CD14-positive monocyte (primary cell): Measurements from ENCODE around the gene NOX5. TPM values are rescaled to one million over a fixed set of nuclear protein-coding genes. Genes with fewer than 3 reads are reported as not detected.

ENCODE experiments used
- DNase-seq, 3 donors: peaks; one replicate each; pipeline ENCODE4 v3.0.0-alpha.2; 2011 to 2022
- H2AFZ ChIP-seq: 2 replicates; pipeline ENCODE4 v1.6.0; 2012; ENCODE audit warnings: mild to moderate bottlenecking, low read depth, low read length, inconsistent platforms; ENCODE audit not compliant: insufficient read depth, poor library complexity, severe bottlenecking
- H3K27ac ChIP-seq, 2 donors: 1 replicate in 1 of 2; 2 replicates in 1 of 2; pipeline ENCODE4 v1.5.1; 2012 to 2013; ENCODE audit warnings: low read length in 2 of 2, control low read depth in 1 of 2, inconsistent platforms in 1 of 2, low read depth in 1 of 2, mild to moderate bottlenecking in 1 of 2
- H3K27me3 ChIP-seq, 2 donors: one replicate each; pipeline versions ENCODE4 v1.6.0 to v1.6.1; 2011 to 2013; ENCODE audit warnings: low read length in 2 of 2; ENCODE audit not compliant: control insufficient read depth in 2 of 2, insufficient read depth in 2 of 2
- H3K36me3 ChIP-seq, 2 donors: replicated peaks in 1 of 2; 1 replicate in 1 of 2; 2 replicates in 1 of 2; pipeline versions ENCODE4 v1.5.1 to v1.6.1; 2012 to 2013; ENCODE audit warnings: low read length in 2 of 2, control low read depth in 1 of 2, inconsistent platforms in 1 of 2, mild to moderate bottlenecking in 1 of 2; ENCODE audit not compliant: insufficient read depth in 2 of 2, control insufficient read depth in 1 of 2
- H3K4me1 ChIP-seq, 2 donors: 1 replicate in 1 of 2; 2 replicates in 1 of 2; pipeline versions ENCODE4 v1.5.1 to v1.6.1; 2012 to 2013; ENCODE audit warnings: low read length in 2 of 2, control low read depth in 1 of 2, inconsistent platforms in 1 of 2, mild to moderate bottlenecking in 1 of 2, moderate library complexity in 1 of 2; ENCODE audit not compliant: insufficient read depth in 2 of 2, control insufficient read depth in 1 of 2
- H3K4me2 ChIP-seq: replicated peaks from 2 replicates; pipeline ENCODE3; 2012; ENCODE audit warnings: low read length, moderate library complexity, mild to moderate bottlenecking; ENCODE audit not compliant: poor library complexity, severe bottlenecking; ENCODE audit errors: extremely low read depth
- H3K4me3 ChIP-seq, 3 experiments: fragments of 200-600 bp in 1 of 3; sonication (generic) in 1 of 3; replicated peaks in 1 of 3; 1 replicate in 2 of 3; 2 replicates in 1 of 3; pipeline ENCODE4 v1.5.1; 2011 to 2013; ENCODE audit warnings: low read length in 3 of 3, mild to moderate bottlenecking in 3 of 3, control low read depth in 2 of 3, low read depth in 2 of 3, inconsistent platforms in 1 of 3, moderate library complexity in 1 of 3
- H3K79me2 ChIP-seq: 2 replicates; pipeline ENCODE4 v1.6.0; 2012; ENCODE audit warnings: mild to moderate bottlenecking, control low read depth, inconsistent platforms, low read length, moderate library complexity; ENCODE audit not compliant: insufficient read depth
- H3K9ac ChIP-seq: 2 replicates; pipeline ENCODE4 v1.6.0; 2017; ENCODE audit warnings: low read length, mild to moderate bottlenecking; ENCODE audit not compliant: insufficient read depth, poor library complexity, severe bottlenecking
- H3K9me3 ChIP-seq, 2 donors: replicated peaks in 1 of 2; 1 replicate in 1 of 2; 2 replicates in 1 of 2; pipeline versions ENCODE4 v1.5.1 to v1.6.1; 2012 to 2013; ENCODE audit warnings: low read length in 2 of 2, control low read depth in 1 of 2; ENCODE audit not compliant: control insufficient read depth in 1 of 2, insufficient read depth in 1 of 2
- H4K20me1 ChIP-seq: 2 replicates; pipeline ENCODE4 v1.6.0; 2012; ENCODE audit warnings: mild to moderate bottlenecking, low read length, control low read depth, moderate library complexity; ENCODE audit not compliant: insufficient read depth
- H3K27ac Mint-ChIP-seq, 7 donors: one replicate each; pipeline ENCODE4 v1.8.0; 2020; ENCODE audit warnings: mild to moderate bottlenecking in 7 of 7, mixed read lengths in 7 of 7, moderate library complexity in 6 of 7, inconsistent platforms in 2 of 7
- H3K27me3 Mint-ChIP-seq, 3 donors: one replicate each; pipeline ENCODE4 v1.8.0; 2021 to 2022; ENCODE audit warnings: low read depth in 3 of 3, mild to moderate bottlenecking in 3 of 3, mixed read lengths in 3 of 3, moderate library complexity in 3 of 3, inconsistent platforms in 1 of 3
- H3K36me3 Mint-ChIP-seq, 2 donors: one replicate each; pipeline ENCODE4 v1.8.0; 2020; ENCODE audit warnings: mixed read lengths in 2 of 2, inconsistent platforms in 1 of 2, mild to moderate bottlenecking in 1 of 2
- H3K4me1 Mint-ChIP-seq: one replicate; pipeline ENCODE4 v1.8.0; 2020; ENCODE audit warnings: mild to moderate bottlenecking, mixed read lengths
- H3K4me3 Mint-ChIP-seq, 2 donors: one replicate each; pipeline ENCODE4 v1.8.0; 2020; ENCODE audit warnings: mild to moderate bottlenecking in 2 of 2, mixed read lengths in 2 of 2, moderate library complexity in 1 of 2
- H3K9me3 Mint-ChIP-seq, 7 donors: one replicate each; pipeline ENCODE4 v1.8.0; 2020 to 2022; ENCODE audit warnings: mixed read lengths in 7 of 7, mild to moderate bottlenecking in 6 of 7, moderate library complexity in 6 of 7, inconsistent platforms in 2 of 7
- WGBS: methylation state at CpG from one replicate; pipeline ENCODE4 v1.1.5; 2013; ENCODE audit warnings: missing lambda C conversion rate; ENCODE audit not compliant: insufficient coverage; 5-methylcytosine and 5-hydroxymethylcytosine counted together
- intact Hi-C, 2 donors: fragments of 100-400 bp; cut with micrococcal nuclease; formaldehyde crosslinking; loops; one replicate each; pipeline versions ENCODE4 v1.15.0 to v1.15.1; 2023
- polyA plus RNA-seq, 3 donors: library from polyadenylated mRNA; depleted of rRNA in 1 of 3; unstranded in 2 of 3; stranded (reverse) in 1 of 3; fragments of 300-500 nt in 2 of 3; fragments of >200 nt in 1 of 3; fragmentation: Illumina TruSeq in 2 of 3; gene quantifications; 1 replicate in 2 of 3; 2 replicates in 1 of 3; pipeline ENCODE4 v1.2.3, GENCODE V29; 2012 to 2021
- TF ChIP-seq, protein P1 (sequence below): fragments of 200-600 bp; IDR thresholded peaks from one replicate; pipeline ENCODE4 v1.8.0; 2022; ENCODE audit warnings: antibody characterized with exemption, mild to moderate bottlenecking

The NOX5 gene
- polyA plus RNA-seq, 3 donors, result not detected

DNA sequence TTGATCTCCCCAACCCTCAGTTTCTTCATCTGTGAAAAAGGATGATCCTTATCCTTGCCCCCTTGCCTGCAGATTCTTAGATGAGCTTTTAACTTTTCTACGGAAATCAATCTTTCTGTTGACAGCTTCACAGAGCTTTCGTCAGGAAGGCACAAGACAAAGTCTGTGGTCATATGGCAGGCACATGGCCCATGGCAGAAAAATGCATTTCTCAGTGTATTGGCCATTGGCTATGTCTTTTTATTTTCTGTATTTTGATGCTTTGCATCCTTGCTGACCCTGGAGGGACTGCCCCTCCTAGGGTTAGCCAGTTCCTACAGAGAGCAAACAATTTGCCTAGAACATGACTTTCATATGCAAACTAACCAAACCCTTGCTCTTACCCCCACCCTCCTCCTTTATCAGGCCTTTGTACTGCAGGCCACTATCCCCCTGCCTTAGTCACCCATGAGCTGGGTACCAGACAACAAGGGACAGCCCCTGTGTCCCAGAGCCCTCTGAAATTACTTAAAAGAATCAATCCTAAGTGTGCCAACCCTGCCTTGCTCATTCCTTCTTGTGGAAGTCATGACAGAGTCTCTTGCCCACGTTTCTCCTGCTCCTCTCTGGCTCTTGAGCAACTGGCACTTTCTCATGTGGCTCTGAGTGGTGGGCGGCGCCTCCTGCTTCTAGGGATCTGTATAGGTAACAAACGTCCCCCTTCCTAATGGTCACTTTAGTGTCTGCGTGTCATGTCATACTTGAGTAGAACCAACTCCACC is 24.1 kb upstream of the NOX5 start:
- H3K27me3 Mint-ChIP-seq, result peaks cover 0 to 2% (median 0%) of the 10 kb centered on the region in 3 donors
- WGBS, result 92% methylated on average over 6 of the region's 7 CpGs
- TF ChIP-seq, protein P1, sequence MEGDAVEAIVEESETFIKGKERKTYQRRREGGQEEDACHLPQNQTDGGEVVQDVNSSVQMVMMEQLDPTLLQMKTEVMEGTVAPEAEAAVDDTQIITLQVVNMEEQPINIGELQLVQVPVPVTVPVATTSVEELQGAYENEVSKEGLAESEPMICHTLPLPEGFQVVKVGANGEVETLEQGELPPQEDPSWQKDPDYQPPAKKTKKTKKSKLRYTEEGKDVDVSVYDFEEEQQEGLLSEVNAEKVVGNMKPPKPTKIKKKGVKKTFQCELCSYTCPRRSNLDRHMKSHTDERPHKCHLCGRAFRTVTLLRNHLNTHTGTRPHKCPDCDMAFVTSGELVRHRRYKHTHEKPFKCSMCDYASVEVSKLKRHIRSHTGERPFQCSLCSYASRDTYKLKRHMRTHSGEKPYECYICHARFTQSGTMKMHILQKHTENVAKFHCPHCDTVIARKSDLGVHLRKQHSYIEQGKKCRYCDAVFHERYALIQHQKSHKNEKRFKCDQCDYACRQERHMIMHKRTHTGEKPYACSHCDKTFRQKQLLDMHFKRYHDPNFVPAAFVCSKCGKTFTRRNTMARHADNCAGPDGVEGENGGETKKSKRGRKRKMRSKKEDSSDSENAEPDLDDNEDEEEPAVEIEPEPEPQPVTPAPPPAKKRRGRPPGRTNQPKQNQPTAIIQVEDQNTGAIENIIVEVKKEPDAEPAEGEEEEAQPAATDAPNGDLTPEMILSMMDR, result no peak

DNA sequence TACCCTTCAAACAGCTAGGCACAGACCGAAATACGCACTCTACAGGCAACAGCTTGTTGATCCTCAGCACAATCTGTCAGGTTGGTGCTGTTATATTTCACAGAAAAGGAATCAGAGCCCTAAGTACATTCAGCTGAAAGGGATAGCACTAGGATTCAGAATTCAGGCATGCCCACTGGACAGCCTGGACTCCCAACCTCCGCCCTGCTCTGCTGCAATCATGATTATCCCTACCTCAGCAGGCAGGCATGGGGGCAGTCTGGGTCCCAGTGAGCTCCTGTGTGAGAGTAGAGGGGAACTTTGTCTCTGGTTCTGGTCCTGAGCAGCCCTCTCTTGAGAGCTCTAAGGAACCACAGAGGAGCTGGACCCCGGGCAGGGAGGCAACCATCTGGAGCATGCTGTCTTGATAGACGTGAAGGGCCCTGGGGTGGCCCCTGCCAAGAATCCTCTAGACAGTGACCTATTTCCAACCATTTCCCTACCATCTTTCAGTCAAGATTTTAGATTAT is 23.4 kb upstream of the NOX5 start:
- Mint-ChIP-seq H3K27me3 (peaks cover 0 to 2% (median 0%) of the 10 kb centered on the region in 3 donors), H3K27ac (peak overlapping the region in 1 of 7 donors; percentile 46), H3K9me3 (peaks cover 0 to 1% (median 0%) of the 10 kb centered on the region in 7 donors), H3K4me1 (no peaks in the 10 kb centered on the region), H3K36me3 (no peaks in the 10 kb centered on the region), H3K4me3 (no peak overlapping the region)
- no peak overlapping the region for H3K4me2 ChIP-seq
- H3K36me3 ChIP-seq, result no peaks in the 10 kb centered on the region
- H3K9ac ChIP-seq, result no peak overlapping the region
- no peaks in the 10 kb centered on the region for H4K20me1 ChIP-seq
- no peaks in the 10 kb centered on the region for H3K79me2 ChIP-seq
- intact Hi-C loops, result no loop called here
- no peaks in the 10 kb centered on the region for H3K27me3 ChIP-seq
- no peak overlapping the region for H2AFZ ChIP-seq
- no peak overlapping the region for H3K27ac ChIP-seq
- 100% methylated on average over 2 of the region's 5 CpGs for WGBS
- no peak overlapping the region for H3K4me3 ChIP-seq
- no peaks in the 10 kb centered on the region for H3K9me3 ChIP-seq
- H3K4me1 ChIP-seq, result no peaks in the 10 kb centered on the region
- DNase-seq, result no peak
- TF ChIP-seq, protein P1, result no peak

More for the DNA sequence above, 24.1 kb upstream of the NOX5 start:
- H3K27me3 ChIP-seq, result no peaks in the 10 kb centered on the region
- H3K36me3 ChIP-seq, result no peaks in the 10 kb centered on the region
- H3K27ac ChIP-seq, result no peak overlapping the region
- no peaks in the 10 kb centered on the region for H3K4me1 ChIP-seq
- Mint-ChIP-seq H3K27ac (peak overlapping the region in 1 of 7 donors; percentile 27), H3K36me3 (no peaks in the 10 kb centered on the region), H3K9me3 (peaks cover 0 to 1% (median 0%) of the 10 kb centered on the region in 7 donors), H3K4me1 (no peaks in the 10 kb centered on the region), H3K4me3 (no peak overlapping the region)
- H2AFZ ChIP-seq, result no peak overlapping the region
- no peak for DNase-seq
- no peak overlapping the region for H3K9ac ChIP-seq
- no peaks in the 10 kb centered on the region for H3K9me3 ChIP-seq
- H3K79me2 ChIP-seq, result no peaks in the 10 kb centered on the region
- no peaks in the 10 kb centered on the region for H4K20me1 ChIP-seq
- intact Hi-C loops, result no loop called here
- H3K4me2 ChIP-seq, result no peak overlapping the region
- no peak overlapping the region for H3K4me3 ChIP-seq
